Ammon's horn (tissue), 1 donor: ENCODE results near the gene IL4I1.

Experiments
- DNase-seq: peaks from one replicate; pipeline ENCODE4 v3.0.0-alpha.2; 2016; ENCODE audit warnings: low spot score

The IL4I1 gene

DNA sequence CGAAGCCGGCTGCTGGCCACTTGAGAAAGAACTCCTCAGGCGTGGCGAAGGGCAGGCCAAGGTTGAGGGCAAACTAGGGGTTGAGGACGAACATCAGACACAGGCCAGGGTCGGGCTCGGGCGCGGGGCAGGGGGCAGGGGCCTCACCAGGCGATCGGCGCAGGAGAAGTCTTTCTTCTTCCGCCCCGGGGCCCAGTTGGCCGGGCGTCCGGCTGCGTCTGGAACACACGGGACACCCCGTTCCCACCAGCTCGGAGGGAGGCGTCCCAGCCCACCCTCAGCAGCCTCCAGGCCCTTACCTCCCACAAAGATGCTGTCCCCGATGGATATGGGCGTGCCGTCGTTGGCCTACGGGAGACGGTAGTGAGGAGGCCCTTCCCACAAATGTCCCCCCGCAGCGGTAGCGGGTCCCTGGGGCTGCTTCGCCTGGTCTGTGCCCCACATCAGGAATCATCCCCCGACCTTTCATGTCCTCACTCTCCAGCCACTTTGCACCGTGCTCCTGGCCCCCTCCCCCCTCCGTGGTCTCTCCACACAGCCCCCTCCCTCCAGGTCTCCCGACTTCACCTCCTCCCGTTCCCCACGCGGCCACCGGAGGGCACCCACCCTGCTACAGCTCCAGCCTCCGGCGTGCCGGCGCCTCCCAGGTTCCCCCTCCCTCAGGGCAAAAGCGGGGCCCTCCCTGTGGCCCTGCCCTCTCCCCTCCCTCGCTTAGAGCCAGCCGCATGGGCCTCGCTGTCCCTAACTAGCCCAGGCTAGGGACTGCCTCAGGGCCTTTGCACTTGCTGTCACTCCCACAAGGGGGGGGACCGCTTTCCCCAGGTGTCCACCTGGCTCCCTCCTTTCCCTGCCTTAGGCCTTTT lies 34.1 kb downstream of the IL4I1 start:
- no peak for DNase-seq

DNA sequence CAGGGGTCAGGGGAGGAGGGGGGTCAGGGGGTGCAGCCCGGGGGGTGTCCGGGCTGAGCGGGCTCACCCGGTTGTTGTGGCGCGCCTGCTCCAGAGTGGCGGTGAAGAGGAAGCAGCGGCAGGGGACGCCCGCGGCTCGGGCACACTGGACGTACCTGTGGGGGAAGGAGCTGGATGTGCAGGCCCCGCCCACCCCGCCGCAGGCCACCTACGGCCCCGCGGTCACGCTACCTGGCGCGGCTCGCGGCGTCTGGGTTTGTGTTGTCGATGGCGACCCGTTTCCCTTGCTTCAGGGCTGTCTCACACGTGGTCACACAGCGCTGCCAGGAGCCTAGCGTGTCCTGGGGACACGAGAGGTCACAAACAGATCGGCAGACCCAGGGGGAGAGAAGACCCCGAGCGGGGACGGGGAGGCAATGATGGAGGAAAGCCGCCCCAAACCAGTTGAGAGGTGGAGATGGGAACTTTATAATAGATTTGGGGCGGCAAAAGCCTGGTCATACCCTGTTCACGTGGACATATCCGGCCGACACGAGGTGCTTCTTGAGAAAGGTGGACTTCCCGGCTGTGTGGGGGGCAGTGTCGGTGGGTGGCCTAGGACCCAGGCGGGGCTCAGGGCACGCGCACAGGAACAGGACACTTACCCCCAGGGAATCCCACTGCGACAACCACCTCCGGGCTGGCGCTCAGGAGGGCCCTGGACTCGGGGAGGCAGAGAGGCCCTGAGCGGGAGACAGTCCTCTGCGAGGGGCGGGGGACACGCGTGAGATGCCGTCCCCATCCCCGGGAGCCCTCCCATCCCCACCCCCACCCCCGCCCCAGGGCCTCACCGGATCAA lies 34.9 kb downstream of the IL4I1 start:
- DNase-seq: no peak

DNA sequence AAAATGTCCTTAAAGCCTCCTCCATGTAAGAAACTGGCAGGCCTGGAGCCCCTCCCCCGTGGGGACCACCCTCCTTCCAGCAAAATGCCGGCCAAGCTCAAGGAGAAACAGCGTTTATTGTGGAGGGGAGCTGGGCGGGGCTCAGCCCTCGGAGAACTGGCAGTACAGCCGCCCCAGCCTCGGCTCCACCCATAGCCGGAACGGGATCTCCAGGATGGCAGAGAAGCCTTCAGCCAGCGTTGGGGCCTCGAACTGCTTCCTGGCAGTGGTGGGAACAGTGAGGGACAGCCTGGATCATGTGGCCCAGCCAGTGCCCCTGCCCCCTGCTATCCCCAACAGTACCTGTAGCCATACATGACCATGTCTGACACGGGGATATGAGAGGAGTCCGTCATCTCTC lies 35.6 kb downstream of the IL4I1 start:
- DNase-seq: no peak

DNA sequence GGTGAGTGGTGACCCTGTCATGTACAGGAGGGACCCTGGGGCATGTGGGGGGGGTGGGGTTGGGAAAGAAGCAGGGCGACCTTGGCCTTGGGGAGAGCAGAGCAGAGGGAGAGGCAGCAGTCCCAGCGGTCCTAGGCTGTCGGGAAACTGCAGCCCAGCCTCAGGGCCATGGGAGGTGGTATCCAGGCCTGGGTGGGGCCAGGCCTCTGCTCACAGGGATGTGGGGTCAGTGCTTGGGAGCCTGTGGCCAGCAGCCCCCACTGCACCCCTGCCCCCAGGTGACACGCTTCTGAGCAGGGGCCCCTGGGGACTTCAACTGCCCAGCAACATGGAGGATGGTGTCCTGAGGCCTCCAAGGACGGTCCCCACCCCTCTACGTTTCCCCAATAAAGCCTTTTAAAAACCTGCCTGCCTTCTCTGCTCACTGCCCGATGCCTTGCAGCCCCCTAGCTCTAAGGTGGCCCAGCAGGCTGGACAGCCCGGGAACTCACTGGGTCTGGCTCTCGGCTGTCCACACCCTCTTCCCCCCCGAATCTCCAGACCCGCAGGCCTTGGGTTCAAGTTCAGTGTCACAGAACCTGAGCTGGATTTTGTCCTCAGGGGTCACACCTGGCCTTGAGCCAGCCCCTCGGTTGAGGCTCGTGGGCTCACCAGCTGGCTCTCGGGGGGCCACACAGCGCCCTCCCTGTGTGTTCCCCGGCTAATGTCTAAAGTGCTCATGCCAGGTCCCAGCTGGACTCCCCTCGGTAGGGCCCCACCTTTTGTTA lies 36.2 kb downstream of the IL4I1 start:
- no peak for DNase-seq

DNA sequence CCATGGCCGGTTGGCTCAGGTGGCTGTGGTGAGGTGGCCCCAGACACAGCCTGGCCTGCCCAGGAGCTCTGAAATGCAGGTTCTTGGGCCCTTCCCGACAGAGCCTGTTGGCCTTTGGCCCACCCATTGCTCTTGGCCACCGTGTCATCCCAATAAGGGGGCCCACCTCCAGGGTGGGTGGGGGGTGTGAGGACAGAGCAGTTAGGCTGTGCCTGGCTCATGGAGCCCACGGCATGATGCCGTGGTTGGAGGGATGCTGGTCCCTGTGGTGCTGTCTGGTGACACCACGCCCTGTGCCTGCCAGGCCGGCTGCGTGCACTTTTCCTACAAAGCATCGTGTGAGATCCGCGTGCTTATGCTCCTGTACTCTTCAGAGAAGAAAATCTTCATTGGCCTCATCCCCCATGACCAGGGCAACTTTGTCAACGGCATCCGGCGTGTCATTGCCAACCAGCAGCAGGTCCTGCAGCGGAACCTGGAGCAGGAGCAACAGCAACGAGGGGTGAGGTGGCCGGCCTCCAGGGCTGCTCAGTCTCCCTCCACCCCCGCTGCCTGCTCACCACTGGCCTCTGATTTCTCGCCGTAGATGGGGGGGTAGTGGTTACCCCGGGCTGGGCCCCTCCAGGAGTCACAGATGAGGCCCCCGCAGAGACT lies 36.9 kb downstream of the IL4I1 start:
- DNase-seq: no peak

DNA sequence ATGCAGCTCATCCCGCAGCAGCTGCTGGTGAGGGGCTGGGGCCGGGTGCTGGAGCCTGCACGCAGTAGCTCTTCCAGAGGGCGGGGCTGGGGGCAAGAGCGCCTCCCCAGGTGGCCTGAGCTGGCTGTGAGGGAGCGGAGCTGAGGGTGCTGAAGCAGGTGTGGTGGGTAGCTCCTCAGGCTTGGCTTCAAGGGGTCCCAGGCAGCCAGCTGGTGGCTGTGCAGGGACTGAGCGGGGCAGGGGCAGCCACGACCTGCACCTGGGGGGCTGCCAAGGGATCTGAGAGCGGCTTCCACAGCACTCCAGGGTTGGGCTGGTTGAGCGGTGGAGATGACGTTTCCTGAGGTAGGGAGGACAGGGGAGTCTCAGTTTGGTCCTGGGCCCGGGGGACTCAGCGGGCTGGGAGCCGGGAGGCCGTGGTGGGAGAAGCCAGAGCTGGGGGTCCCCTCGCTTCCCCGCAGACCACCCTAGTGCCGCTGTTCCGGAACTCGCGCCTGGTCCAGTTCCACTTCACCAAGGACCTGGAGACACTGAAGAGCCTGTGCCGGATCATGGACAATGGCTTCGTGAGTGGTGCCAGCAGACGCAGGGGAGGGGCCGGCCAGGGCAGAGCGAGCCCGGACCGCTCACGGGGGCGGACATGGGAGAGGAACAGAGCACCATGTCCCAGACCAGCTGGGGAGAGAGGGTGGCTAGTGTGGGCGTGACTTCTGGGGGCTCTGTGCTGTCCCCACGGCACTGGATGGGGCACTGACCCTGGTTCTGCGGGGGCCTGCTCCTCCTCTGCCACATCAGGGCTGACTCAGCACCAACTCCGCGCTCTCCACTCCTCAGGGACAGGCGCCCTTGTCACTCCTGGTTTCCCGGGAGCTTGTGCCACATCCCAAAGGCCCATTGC lies 38.4 kb downstream of the IL4I1 start:
- DNase-seq: peak; percentile 63

DNA sequence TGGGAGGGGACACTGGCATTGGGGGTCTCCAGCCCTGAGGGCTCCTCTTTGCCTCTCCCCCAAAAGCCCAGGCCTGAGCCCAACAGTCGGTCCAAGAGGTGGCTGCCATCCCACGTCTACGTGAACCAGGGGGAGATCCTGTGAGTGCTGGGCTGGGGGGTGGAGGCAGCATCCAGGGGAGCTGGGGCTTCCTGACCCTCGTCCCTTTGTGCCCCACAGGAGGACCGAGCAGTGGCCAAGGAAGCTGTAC lies 38.9 kb downstream of the IL4I1 start:
- no peak for DNase-seq

DNA sequence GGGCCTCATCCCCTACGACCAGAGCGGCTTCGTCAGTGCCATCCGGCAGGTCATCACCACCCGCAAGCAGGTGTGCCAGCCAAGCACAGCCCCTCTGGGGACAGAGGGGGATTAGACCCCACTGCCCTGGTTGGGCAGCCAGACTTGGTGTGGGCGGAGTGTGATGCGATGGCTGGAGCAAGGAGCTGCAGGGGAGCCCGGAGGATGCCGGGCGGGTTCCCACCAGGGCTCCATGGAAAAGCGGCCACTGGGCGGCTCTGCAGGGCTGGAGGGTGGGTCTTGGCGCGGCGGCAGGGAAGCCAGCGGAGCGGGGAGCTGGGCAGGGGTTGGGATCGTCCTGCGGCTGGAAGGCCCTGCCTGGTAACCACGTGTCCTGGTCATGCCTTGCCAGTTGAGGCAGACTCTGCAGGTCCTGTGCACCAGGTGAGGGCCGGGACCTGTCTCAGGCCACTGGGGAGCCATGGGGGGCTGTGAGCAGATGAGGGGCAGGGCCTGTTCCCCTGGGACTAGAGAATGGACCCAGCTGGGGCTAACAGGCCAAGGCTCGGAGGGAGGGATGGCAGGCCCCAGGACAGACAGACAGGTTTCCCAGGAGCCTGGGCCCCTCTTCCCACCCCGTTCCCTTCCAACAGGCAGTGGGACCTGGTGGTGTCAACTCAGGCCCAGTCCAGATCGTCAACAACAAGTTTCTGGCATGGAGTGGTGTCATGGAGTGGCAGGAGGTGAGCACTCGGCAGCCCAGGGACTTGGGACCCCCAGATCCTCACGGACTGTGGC lies 39.4 kb downstream of the IL4I1 start:
- DNase-seq: no peak

DNA sequence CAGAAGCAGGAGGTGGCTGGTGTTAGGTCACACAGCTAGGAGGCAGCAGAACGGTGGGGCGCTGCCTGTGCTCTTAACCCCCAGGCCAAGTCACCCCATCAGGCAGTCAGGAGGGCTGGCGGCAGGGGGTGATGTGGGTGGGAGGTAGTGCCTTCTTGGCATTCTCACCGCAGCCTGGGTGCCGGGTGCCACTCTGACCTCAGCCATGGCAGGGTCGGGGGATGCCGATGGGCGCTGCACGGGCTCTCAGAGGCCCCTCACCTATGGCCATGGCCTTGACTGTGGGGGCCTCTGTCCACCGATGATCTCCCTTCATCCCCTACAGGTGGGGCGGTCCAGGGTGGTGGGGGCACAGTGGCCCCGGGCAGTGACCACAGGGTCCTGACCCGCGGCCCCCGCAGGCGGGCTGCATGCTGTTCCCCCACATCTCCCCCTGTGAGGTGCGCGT lies 40.1 kb downstream of the IL4I1 start:
- no peak for DNase-seq

DNA sequence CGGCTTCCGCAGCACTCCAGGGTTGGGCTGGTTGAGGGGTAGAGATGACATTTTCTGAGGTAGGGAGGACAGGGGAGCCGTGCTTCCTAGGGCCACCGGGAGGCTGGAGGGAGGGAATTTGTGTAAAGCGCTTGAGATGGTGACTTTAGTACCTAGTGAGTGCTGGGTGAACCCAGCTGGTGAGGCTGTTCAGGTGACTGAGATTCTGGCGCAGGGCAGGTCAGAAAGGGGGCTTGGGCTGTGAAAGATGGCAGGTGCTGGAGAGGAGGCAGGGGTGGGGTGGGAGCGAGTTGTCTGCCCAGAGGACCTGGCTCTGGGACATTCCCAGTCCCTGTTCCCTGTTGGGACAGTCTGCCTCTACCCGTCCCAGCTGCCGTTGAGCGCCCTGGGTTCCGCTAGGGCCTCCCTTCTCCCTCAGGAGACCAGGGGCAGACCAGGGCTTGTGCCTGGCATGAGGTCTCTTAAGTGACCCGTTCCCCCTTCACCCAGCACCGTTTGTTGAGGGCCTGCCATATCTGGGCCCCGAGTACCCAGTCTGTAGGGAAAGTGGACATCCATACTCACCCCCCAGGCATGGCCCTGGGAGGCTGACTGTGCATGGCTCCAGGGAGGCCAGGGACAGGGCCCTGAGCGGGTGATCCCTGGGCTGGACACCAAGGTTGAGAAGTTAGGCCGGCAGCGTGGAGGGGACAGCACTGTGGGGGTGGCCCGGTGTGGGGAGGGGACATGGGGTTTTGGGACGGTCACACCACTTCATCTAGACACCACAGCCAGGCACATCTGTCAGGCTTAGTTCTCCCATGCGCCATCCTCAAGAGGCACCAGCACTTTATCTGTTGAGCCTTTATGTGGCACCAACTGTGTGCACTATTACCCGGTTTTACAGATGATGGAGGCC lies 40.8 kb downstream of the IL4I1 start:
- no peak for DNase-seq

DNA sequence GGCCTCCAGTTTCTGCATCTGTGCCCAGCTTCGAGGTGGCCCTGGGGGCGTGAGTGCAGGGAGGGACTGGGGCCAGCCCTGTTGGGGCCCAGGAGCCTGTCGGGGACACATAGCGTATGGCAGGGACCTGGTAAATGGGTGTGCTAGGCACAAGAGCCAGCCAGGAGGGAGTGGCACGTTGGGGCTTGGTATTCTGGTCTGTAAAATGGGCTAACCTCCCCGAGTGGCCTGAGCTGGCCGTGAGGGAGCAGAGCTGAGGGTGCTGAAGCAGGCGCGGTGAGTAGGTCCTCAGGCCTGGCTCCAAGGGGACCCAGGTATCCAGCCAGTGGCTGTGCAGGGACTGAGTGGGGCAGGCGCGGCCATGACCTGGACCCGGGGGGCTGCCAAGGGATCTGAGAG lies 41.4 kb downstream of the IL4I1 start:
- no peak for DNase-seq

DNA sequence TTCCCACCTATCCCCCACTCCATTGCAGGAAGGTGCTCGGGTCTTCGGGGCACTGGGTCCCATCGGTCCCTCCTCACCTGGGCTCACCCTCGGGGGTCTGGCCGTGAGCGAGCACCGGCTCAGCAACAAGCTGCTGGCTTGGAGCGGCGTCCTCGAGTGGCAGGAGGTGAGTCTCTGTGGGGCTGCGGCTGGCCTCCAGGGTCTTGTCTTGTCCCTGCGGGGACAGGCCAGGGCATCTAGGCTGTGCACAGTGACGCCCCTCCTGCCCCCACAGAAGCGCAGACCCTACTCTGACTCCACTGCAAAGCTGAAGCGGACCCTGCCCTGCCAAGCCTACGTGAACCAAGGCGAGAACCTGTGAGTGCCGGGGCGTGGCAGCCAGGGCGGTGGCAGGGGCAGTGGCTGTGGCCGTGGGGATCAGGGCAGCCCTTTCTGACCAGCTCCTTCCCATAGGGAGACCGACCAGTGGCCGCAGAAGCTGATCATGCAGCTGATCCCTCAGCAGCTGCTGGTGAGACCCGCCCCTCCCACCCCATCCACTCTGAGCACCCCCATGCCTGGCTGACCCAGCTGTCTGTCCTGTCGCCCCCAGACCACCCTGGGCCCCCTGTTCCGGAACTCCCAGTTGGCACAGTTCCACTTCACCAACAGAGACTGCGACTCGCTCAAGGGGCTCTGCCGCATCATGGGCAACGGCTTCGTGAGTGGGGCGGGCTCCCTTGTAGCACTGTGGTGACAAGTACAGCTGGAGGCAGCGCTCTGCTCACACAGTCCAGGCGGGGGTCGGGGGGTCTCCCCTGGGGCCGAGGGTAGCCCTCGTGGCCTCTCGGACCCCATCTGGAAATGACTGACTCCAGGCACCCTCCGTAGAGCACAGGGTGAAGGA lies 42.1 kb downstream of the IL4I1 start:
- no peak for DNase-seq

DNA sequence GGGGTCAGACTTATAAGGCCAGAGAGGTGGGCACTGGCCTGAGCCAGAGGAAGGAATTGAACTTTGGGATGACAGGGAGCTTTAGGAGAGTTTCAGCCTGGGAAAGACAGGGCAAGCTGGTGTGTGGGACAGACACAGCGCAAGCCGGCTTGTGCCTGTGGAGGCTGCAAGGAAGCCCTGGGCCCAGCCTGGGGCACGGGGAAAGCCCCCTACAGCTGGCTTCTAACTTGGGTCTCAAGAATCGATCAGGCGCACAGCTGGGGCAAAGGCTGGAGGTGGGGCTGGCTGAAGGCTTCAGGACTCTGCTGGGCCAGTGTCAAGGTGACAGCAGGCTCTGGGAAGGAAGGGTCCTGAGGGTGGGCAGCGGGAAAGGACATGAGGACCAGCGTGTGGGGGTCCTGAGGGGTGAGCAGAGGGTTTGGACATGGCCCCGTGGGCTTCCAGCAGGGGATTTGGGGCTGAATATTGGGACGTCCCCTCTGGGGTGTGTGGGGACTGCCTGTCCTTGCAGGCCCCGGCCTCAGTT lies 42.8 kb downstream of the IL4I1 start:
- no peak for DNase-seq

DNA sequence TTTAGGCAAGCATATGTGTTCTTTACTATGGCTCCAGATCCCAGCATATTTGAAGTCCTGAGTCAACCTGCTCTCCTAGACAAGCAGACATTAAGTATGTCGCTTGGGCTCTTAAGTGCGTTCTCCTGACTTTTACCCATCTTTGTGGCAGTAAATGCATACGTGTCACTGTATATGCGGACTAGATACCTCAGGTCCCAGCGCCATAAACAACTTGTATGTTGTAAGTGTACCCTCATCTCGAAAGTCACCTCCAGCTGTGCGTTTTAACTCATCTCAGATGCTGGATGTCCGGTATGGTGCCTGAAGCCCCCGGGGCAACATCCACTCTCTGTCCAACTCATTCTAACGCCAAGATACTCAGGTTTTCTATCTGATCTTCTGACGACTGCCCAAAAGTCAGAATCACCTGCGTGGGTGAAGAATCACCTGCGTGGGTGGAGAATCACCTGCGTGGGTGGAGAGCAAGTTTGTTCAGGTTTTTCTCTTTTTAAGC lies 44.0 kb downstream of the IL4I1 start:
- DNase-seq: no peak

DNA sequence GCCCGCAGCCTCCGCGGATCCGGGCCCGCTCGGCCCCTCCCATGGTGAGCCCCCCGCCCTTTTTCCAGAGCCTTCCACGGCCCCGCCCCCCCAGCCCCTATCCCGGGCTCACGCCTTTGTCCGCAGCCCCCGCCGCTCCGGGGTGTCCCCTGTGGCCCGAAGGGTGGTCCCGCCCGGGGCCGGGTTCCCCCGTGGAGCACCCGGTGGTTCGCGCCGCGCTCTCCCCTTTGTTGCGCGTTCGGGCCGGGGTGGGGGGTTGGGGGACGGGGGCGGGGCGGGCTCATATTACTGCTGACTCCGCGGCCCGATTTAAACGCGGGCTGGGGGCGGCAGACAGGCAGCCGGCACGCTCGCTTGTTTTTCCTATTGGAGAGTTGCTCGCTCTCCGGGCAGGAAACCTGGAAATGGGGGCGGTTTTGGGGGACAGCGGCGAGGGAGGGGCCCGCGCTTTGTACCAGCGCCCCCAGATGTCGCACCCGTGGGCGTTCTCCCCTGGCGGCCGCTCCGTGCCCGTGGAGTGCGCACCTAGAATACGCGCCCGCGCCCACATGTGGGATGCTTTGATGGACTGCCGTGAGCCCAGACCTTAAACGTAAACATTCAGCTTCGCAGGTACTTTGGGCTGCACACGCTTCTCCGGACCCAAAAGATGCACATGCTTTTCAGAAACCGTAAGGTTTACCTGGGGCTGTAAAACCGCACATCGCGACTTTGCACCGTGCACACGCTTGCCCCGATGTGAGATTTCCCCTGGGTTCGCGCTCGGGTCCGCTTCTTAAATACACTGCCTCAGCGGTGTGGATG lies 45.0 kb downstream of the IL4I1 start:
- no peak for DNase-seq

DNA sequence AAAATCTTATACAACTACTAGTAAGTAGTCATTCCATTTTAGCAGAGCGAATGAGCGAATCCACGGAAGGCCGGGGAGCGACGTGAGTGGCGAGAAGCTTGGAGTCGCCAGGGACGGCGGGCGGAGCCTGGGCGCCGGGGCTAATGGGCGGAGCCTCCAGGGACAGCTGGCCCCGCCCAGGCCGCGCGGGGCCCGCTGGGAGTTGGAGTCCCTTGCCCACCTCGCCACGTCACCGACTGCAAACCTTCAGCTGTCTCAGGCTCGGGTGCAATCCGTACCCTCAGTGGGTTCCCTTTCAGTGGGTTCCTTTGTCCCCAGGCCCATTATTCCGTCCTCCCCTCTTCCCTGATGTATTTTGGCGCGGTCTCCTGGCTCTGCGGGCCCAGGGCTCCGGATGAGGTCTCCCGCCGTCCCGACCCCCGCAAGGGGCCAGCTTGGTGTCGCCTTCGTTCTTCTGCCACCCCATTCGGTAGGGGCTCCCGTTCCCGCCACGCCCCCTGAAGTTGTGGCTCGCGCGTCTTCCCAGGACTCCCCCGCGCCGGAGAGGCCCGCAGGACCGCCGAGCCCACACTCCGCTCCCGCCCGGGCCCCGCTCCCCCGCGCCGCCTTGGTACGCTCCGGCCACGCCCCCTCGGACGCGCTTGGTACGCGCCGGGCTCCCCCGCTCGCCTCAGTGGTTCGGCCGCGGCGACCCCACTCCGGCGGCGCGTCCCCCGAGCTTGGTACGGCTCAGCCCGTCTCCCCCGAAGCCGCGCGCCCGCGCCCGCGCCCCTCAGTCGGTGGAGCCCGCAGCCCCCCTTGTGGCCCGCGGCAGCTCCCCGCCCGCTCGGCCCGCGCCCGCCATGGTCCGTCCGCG lies 46.0 kb downstream of the IL4I1 start, which contains the start of gene PTOV1:
TSS of gene PTOV1 (plus strand) at position 673 of the 856 bp plus-strand sequence.
- peak; percentile 96 for DNase-seq
